HUDEP-2 (cell line): ENCODE results near the gene APOBEC3B.
A peak's percentile ranks its signal among the peaks of the same experiment; 100 is the strongest.
"Not testable (repeated sequence)": the region's sequence is repeated elsewhere in the genome, so short reads cannot be mapped to it uniquely, and the experiment has no call there.

Experiments used
- DNase-seq, 76 experiments: peaks; one replicate each; lab custom pipeline; 2025; ENCODE audit not compliant: unreplicated experiment in 76 of 76; lab: John Stamatoyannopoulos, UW

Gene APOBEC3B

GRCh38 chr22:39024519-39025308 is 42.6 kb downstream of the APOBEC3B start:
- no peak for DNase-seq

DNA sequence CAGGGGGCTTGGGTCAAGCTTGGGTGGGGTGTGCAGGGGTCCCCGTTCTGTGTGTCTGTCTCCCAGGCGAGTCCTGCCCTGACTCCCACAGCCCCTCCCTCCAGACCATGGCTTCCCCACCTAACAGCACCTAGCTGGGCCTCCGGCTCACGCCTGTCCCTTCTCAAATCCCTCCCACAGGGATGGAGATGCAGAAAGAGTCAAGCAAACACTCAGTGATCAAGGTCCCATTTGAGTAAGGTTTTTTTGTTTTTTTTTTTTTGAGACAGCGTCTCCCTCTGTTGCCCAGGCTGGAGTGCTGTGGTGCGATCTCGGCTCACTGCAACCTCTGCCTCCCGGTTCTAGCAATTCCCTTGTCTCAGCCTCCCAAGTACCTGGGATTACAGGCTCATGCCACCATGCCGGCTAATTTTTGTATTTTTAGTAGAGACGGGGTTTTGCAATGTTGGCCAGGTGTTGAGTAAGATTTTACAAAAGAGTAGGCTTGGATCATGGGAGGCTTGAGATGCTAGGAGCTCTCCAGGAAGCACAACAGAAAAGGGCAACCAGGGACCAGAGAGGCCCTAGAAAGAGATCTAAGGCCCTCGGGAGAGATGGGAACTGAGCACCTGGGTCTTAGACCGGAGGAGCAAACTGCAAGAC is 44.5 kb downstream of the APOBEC3B start:
- DNase-seq: no peak

- DNase-seq: no peak
Observed at GRCh38 chr22:39027717-39028116, 45.6 kb downstream of the APOBEC3B start.

DNA sequence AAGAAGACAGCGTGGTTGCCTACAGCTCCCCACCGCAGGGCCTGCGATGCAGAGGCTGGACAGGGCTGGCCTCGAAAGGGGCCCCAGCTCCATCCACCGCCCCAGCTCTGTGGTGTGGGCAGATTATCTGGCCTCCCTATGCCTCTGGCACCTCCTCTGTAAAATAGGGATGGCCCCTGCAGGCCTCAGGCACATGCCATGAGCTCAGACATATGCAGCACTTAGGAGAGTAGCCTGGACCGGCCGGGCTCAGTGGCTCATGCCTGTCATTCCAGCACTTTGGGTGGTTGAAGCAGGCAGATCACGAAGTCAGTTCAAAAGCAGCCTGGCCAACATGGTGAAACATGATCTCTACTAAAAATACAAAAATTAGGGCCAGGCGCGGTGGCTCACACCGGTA is 46.1 kb downstream of the APOBEC3B start:
- DNase-seq: no peak

DNA sequence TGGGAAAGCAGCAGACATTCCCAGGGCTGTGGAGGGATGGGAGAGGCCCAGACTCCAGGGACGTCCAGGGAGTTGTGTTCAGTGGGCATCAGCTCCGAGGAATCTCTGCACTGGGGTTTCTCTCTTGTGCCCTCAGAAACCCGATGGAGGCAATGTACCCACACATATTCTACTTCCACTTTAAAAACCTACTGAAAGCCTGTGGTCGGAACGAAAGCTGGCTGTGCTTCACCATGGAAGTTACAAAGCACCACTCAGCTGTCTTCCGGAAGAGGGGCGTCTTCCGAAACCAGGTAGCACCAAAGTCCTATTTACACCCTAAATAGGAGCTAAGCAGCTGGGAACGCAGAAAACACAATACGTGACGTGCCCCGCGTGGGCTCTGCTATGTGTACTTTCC is 47.1 kb downstream of the APOBEC3B start:
- no peak for DNase-seq

GRCh38 chr22:39030705-39031104 is 48.6 kb downstream of the APOBEC3B start:
- no peak for DNase-seq

DNA sequence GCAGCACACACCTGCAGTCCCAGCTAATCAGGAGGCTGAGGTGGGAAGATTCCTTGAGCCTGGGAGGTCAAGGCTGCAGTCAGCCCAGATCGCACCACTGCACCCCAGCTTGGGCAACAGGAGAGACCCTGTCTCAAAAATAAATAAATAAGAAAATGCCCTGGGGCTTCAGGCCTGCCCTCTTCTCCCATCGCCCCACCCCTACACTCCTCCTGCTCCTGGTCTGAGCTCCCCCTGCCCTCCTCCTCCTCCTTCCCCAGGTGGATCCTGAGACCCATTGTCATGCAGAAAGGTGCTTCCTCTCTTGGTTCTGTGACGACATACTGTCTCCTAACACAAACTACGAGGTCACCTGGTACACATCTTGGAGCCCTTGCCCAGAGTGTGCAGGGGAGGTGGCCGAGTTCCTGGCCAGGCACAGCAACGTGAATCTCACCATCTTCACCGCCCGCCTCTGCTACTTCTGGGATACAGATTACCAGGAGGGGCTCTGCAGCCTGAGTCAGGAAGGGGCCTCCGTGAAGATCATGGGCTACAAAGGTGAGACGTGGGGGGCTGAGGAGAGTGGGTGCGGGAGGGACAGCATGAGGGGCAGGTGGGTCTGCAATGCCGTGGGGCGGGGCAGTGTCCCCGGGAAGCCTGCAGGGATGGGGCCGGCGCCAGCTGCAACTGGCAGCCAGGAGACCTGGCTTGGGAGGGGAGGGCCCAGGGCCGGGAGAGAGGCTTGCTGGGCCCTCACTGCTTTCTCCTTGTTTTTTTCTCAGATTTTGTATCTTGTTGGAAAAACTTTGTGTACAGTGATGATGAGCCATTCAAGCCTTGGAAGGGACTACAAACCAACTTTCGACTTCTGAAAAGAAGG is 49.5 kb downstream of the APOBEC3B start:
- DNase-seq: not testable (repeated sequence)

DNA sequence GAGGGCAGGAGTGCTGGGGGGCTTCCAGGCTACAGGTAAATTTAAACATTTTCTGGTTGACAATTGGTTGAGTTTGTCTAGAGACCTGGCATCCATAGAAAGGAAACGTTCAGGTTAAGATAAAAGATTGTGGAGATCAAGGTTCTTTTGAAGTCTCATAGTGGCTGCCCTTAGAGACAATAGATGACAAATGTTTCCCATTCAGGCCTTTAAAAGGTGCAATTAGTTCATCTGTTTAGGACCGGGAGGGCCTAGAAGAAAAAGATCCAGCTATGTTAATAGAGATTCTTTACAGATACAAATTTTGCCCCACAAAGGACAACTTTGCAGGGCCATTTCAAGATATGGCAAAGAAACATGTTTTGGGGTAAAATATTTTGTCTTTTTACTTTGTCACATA is 54.9 kb downstream of the APOBEC3B start:
- not testable (repeated sequence) for DNase-seq

- no peak for DNase-seq
Observed at GRCh38 chr22:39039306-39040126, 57.4 kb downstream of the APOBEC3B start.

- not testable (repeated sequence) for DNase-seq
Observed at GRCh38 chr22:39040155-39040537, 58.0 kb downstream of the APOBEC3B start.

DNA sequence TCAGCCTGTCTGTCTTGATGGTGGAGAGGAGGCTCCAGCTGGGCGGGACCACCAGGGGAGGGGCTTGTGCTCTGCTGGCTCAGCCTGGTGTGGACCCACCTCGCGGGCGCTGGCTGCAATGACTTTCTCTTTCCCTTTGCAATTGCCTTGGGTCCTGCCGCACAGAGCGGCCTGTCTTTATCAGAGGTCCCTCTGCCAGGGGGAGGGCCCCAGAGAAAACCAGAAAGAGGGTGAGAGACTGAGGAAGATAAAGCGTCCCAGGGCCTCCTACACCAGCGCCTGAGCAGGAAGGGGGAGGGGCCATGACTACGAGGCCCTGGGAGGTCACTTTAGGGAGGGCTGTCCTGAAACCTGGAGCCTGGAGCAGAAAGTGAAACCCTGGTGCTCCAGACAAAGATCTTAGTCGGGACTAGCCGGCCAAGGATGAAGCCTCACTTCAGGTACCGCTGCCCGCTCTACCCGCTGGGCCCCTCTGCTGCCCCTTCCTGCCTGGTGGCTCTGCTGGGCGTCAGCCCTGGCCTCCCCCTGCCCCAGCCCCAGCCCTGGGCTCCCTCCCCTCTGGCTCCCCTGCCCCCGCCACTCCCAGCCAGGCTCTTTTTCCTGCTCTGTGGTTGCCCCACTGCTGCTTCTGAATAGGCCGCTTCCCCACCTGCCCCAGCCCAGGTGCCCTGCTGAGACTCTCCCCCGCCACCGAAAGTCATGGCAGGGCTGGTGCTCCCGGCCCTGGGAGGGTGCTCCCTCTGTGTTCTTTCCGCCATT is 58.6 kb downstream of the APOBEC3B start, which contains the start of gene APOBEC3F:
TSS of gene APOBEC3F (plus strand) at position 327 of the 759 bp plus-strand sequence. CDS start at position 424, 97 bp downstream.
- DNase-seq: peak in 66 of 76 experiments; percentile 13 to 88 (median 66)

DNA sequence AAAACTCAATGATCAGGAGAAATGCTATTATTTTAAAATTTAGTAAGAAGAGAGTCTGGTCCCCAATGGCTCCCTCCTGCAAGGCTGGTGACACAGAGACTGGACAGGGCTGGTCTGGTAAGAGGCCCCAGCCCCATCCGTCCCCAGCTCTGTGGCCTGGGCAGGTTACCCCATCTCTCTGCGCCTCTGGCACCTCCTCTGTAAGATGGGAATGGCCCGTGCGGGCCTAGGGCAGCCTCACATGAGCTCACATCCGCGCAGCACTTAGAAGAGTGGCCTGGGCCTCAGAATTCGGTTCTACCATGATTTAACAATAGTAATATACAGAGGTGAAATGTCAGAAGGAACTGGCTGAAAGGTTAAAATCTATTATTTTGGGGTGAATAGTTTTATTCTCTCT is 59.8 kb downstream of the APOBEC3B start:
- no peak for DNase-seq
